DMS153 (cell line): ENCODE measurements around the gene ATAD3C.
"Not testable (repeated sequence)": the region's sequence is repeated elsewhere in the genome, so short reads cannot be mapped to it uniquely, and the experiment has no call there.

Source experiments
- DNase-seq: peaks from one replicate; lab custom pipeline; 2025; lab: John Stamatoyannopoulos, UW

ATAD3C gene

GRCh38 chr1:1477206-1477605, 27.7 kb downstream of the ATAD3C start:
- DNase-seq, result no peak

DNA sequence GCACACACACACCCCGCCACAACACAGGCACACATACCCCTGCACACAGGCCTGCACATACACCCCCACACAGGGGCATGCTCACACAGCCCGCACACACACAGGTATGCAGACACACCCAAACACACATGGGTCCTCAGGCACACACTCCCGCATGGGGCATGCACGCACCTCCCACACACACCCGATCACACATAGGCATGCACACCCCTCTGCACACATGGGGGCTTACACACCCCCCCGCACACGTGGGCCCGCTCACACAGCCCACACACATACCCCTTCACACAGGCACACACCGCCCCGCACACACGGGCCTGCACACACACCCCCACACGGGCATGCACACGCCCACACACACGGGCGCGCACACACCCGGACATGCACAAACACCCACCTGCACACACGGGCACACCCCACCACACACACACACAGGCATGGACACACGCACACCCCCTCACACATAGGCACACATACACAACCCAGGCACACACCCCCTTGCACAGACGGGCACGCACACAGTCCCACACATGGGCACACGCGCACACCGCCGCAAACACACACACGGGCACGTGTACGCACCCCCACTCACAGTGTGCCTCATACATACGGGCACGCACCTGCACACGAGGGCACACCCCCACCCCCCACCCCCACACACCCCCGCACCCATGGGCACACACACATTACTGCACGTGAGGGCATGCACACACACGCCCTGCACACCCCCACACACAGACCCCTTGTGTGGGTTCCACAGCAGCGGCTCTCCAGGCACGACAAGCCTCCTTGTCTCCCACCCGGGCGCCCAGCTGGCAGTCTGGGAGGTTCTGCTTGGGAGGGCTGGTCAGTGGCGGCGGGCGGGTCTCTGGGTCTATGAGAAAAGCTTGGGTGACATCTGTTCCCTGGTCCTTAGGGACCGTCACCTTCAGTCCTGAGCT, 30.3 kb downstream of the ATAD3C start:
- DNase-seq, result no peak

- not testable (repeated sequence) for DNase-seq
These were observed 31.0 kb downstream of the ATAD3C start for GRCh38 chr1:1480488-1480867.

- DNase-seq, result not testable (repeated sequence)
These were observed 32.3 kb downstream of the ATAD3C start for GRCh38 chr1:1481811-1482210.

GRCh38 chr1:1482856-1483255, 33.4 kb downstream of the ATAD3C start:
- no peak for DNase-seq

DNA sequence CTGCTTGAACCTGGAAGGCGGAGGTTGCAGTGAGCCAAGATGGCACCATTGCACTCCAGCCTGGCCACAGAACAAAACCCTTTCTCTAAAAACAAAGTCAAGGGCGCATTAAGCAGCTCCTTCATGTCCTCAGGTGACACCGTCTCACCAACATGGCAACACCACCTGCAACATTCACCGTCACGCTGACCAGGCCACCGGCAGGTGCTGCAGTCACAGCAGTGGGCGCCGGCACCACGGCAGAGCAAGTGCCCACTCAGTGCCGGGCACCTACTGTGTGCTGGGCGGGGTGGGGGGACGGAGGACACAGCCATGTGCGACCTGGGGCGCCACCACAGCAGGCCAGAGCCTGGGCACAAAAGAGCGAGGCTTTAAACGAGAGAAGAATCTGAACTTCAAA, 34.2 kb downstream of the ATAD3C start:
- no peak for DNase-seq

GRCh38 chr1:1484976-1485750, 35.7 kb downstream of the ATAD3C start:
- not testable (repeated sequence) for DNase-seq

- not testable (repeated sequence) for DNase-seq
These were observed 36.3 kb downstream of the ATAD3C start for GRCh38 chr1:1485755-1486317.

DNA sequence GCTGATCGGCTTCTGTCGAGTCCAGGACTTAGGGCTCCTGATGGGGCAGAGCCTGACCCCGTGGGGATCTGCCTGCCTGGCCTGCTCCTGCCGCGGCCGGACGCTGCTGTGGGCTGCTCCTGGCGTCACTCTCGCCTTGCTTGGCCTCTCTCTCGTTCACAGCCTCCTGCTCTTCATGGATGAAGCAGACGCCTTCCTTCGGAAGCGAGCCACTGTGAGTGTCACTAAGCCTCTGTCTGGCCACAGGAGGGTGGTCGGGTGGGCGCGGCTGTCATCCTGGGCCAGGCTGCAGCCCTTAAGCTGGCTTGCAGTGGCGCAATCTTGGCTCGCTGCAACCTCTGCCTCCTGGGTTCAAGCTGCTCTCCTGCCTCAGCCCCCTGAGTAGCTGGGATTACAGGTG, 38.2 kb downstream of the ATAD3C start:
- DNase-seq, result no peak

- DNase-seq, result no peak
These were observed 39.7 kb downstream of the ATAD3C start for GRCh38 chr1:1489231-1489630.

- no peak for DNase-seq
These were observed 40.4 kb downstream of the ATAD3C start for GRCh38 chr1:1489861-1490260.

DNA sequence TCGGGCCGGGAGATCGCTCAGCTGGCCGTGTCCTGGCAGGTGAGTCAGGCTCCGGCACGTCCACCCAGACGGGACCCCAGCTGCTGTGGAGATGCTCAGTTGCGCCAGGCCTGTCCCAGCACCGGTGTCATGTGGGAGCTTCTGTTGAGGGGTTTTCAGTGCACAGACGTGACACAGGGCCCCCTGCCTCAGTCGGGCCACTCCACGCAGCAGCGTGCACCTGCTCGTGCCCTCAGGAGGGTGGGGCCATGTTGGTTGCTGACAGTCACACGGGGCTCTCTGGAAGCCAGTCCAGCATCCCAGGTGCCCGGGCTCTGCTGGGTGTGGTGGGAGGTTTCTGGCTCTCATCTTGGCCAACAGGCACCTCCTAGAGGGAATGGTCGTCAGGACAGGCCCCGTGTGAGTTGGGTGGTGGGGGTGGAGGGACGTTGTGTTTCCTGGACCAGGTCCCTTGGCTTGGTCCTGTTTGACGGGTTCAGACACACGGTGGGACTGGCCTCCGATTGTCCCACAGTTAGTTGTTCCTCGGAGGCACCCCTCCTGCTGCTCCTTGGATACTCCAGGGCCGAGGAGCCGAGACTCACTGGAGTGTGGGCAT, 41.2 kb downstream of the ATAD3C start:
- no peak for DNase-seq

DNA sequence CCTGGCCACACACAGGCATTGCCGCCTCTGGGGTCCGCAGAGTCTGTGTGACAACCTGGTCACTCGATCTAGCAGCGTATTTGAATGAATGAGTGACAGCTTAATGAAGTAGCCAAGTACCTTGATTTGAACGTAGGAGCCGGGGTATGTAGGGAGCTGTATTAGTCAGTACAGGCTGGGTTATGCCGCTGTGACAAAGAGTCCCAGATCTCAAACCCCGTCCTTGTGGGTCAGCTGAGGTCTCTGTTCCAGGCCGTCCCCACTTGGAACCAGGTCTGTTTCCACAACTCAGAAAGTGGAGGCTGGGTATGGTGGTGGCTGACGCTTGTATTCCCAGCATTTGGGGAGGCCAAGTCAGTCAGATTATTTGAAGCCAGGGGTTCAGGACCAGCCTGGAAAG, 42.1 kb downstream of the ATAD3C start:
- DNase-seq, result no peak

DNA sequence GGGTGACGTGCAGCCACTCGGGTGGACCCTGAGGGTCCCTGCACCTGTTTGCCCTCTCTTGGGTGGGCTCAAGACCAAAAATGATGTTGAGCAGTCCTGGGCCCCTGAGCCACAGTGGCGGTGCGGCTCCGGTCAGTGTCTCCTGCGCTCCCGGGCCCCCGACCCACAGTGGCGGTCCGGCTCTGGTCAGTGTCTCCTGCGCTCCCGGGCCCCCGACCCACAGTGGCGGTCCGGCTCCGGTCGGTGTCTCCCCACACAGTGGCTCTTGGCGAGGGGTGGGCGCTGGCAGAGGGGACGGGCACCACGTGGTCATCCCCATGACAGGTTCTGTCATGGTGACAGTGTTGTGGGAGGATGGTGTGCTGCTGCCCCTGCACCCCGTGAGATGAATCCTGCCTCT, 44.8 kb downstream of the ATAD3C start:
- not testable (repeated sequence) for DNase-seq

GRCh38 chr1:1495461-1495975, 46.0 kb downstream of the ATAD3C start:
- not testable (repeated sequence) for DNase-seq

GRCh38 chr1:1504777-1505365, 55.4 kb downstream of the ATAD3C start:
- DNase-seq, result peak; percentile 93

- DNase-seq, result peak; percentile 67
These were observed 55.9 kb downstream of the ATAD3C start for GRCh38 chr1:1505366-1505798.

DNA sequence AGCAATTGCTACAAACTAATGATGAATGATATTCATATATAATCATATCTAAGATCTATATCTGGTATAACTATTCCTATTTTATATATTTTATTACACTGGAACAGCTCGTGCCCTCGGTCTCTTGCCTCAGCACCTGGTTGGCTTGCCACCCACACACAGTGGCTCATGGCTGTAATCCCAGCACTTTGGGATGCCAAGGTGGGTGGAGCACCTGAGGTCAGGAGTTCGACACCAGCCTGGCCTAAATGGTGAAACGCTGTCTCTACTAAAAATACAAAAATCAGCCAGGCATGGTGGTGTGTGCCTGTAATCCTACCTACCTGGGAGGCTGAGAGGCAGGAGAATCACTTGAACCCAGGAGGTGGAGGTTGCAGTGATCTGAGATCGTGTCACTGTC, 56.3 kb downstream of the ATAD3C start:
- DNase-seq, result not testable (repeated sequence)

DNA sequence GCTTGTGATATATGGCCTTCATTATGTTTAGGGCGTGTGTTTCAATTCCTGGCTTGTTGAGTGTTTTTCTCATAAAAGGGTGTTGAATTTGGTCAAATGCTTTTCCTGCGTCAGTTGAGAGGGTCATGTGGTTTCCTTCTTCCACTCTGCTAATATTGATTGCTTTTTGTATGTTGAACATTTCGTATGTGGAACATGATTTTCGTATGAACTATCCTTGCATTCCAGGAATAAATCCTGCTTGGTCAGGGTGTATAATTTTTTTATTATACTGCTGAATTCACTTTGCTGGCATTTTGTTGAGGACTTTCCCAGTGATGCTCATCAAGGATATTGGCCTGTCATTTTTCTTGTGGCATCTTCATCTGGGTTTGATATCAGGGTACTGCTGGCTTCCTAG, 57.8 kb downstream of the ATAD3C start:
- DNase-seq, result no peak

- DNase-seq, result not testable (repeated sequence)
These were observed 59.4 kb downstream of the ATAD3C start for GRCh38 chr1:1508775-1509464.

- not testable (repeated sequence) for DNase-seq
These were observed 60.0 kb downstream of the ATAD3C start for GRCh38 chr1:1509465-1509850.
